ENCODE measurements around the gene WDR45.

The WDR45 gene

GRCh38 chrX:49073601-49074575 lies 5.8 kb downstream of the WDR45 start, which contains the start of gene PRAF2:
PRAF2 (minus strand) TSS chrX:49074002; CDS start chrX:49073987, 15 bp downstream.
- DNase-seq = peak; percentile 85 to 88

DNA sequence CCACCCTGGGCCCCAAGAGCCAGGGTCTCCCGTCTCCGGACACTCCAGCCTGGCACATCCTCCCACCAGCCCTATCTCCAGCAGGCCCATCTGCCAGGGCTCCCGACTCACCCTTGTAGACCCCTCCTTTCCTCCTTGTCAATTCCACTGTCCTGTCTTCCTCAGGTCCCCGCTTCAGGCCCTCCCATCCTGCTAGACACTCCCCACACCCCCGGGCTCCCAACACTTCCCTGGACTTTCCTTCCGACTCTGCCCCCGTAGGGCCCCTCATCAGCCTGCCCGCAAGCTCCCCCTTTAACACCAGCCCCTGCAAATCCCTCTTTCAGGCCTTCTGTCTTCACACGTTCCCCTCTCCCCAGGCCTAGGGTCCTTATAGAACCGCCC lies 7.0 kb downstream of the WDR45 start:
- DNase-seq = no peak

- no peak for DNase-seq
Measured at GRCh38 chrX:49071877-49072711, 7.6 kb downstream of the WDR45 start.

- no peak for DNase-seq
Measured at GRCh38 chrX:49070988-49071387, 8.7 kb downstream of the WDR45 start.

GRCh38 chrX:49069038-49069437 lies 10.6 kb downstream of the WDR45 start:
- DNase-seq = no peak

- no peak for DNase-seq
Measured at GRCh38 chrX:49067285-49068120, 12.2 kb downstream of the WDR45 start.

- DNase-seq = no peak
Measured at GRCh38 chrX:49066690-49067089, 13.0 kb downstream of the WDR45 start.

GRCh38 chrX:49066278-49066677 lies 13.4 kb downstream of the WDR45 start:
- no peak for DNase-seq

- no peak for DNase-seq
Measured at GRCh38 chrX:49064735-49065134, 15.0 kb downstream of the WDR45 start.

DNA sequence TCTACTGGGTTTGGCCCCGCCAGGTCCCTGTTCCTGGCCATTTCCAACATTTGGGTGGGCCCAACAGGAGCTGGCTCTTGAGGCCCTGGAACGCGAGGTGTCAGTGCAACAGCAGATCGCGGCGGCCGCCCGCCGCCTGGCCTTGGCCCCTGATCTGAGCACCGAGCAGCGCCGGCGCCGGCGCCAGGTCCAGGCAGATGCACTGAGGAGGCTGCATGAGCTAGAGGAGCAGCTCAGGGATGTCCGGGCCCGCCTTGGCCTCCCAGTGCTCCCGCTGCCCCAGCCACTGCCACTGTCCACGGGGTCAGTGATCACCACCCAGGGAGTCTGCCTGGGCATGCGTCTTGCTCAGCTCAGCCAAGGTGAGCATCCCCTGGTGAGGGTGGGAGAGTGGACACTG lies 15.4 kb downstream of the WDR45 start:
- DNase-seq = no peak

- DNase-seq = no peak
Measured at GRCh38 chrX:49063715-49064114, 16.0 kb downstream of the WDR45 start.

DNA sequence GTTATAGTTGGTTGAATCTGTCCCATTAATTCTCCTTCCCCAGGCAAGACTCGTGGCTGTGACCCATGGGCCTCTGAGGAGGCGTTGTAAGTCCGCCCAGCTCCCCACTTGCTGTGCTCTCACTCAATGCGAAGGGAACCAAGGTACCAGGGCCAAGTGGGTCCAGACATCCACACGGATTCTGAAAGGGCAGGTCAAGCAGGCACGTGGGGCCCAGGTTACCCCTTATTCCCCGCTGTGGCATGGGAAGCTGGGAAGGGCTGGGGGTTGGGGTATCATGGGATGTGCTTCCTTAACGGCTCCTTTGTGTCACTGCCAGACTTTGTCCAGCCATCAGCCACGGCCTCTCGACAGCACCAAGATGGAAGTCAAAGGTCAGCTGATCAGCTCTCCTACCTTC lies 17.8 kb downstream of the WDR45 start:
- DNase-seq = no peak

GRCh38 chrX:49061490-49061889 lies 18.2 kb downstream of the WDR45 start:
- DNase-seq = no peak

- no peak for DNase-seq
Measured at GRCh38 chrX:49060914-49061313, 18.8 kb downstream of the WDR45 start.

- no peak for DNase-seq
Measured at GRCh38 chrX:49059681-49060085, 20.0 kb downstream of the WDR45 start.

GRCh38 chrX:49059201-49059600 lies 20.5 kb downstream of the WDR45 start:
- DNase-seq = no peak

DNA sequence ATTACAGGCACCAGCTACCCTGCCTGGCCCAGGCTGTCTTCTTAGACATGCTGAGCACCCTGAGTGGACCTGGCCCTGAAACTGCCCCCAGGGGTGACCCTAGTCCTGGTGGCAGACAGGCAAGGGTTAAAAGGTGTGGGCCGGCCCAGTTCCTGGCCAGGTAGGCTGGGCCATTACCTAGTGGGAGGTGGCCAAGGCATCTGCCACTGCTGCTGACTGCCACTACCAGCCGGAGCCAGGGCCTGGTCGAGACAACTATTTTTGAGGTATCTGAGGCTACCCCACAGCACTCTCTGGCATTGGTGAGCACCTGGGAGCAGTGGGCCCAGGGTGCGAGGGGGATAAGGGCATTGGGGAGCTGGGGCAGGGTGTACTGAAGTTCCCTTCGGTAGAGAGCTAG lies 20.9 kb downstream of the WDR45 start, which contains the start of gene CCDC120:
Gene CCDC120 (plus strand): TSS at position 206 of the 400 bp plus-strand sequence. CDS start 3,043 bp downstream, outside the sequence.
- DNase-seq = no peak

GRCh38 chrX:49054073-49054762 lies 25.5 kb downstream of the WDR45 start:
- DNase-seq = no peak

DNA sequence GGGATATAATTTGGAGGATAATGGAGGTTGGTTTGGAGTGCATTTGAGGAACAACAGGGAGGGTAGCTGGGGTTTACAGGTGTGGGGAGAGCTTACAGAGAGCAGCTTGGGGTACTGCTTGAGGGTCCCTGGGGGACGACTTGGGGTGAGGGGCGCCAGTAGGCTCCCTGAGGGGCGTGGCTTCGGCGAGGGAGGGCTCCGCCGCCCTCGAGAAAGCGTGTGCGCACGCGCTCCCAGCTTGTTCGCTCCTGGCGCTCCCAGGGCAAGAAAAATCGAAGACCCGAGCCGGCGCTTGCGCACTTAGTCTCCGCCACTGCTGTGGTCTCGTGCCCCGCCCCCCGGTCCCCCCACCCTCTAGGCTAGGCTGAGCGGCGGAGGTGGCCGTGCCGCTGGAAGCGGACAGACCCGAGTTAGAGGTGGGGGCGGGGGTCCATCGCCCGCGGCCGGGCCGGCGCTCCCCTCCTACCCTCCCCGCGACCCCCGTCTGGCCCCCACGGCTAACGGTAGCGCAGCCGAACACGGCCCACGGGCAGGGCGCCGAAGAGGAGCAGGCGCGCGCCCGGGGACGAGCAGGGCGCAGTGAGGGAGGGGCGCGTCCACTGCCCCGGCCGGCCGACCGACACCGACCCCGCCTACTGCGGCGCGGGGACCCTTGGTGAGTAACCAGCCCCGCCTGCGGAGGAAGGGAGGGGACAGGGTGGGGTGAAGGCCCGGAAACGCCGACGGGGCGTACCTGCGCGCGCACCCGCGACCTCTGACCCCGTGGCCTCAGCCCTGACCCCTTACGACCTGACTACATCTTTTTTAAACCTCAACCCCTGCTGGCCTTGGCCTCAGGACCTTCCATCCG lies 26.2 kb downstream of the WDR45 start:
- DNase-seq = peak; percentile 45 to 50

DNA sequence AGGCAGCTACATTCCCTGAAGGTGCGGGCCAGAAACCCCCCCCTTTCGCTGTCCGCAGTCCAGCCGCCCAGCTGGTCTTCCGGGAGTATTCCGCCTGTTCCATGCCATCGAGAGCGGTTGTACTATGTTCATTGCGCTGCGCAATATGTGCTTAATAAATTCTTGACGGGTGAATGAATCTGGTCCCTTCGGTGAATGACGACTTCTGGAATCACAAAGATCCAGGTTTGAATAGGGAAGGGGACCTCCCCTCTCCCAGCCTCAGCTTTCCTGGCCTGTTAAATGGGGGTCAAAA lies 35.8 kb downstream of the WDR45 start:
- DNase-seq = no peak

Measured in activated CD4-positive, alpha-beta T cell treated with anti-CD3 and anti-CD28 coated beads, Interleukin-2, amount 50 U/mL, for 4 hours (primary cell).